HFFc6 (cell line): ENCODE data around the gene RSBN1L. TPM values are rescaled to one million over a fixed set of nuclear protein-coding genes. Genes with fewer than 3 reads are reported as not detected.
A peak's percentile ranks its signal among the peaks of the same experiment; 100 is the strongest.

Experiments
- DNase-seq: peaks from one replicate; pipeline ENCODE4 v3.0.0-alpha.2; 2018
- H3K27ac Mint-ChIP-seq: 2 replicates; pipeline ENCODE4 v1.8.0; 2020; ENCODE audit warnings: mild to moderate bottlenecking, mixed read lengths
- H3K27me3 Mint-ChIP-seq: 2 replicates; pipeline ENCODE4 v1.8.0; 2021; ENCODE audit warnings: mild to moderate bottlenecking, moderate library complexity, mixed read lengths; ENCODE audit not compliant: insufficient read depth
- H3K36me3 Mint-ChIP-seq: 2 replicates; pipeline ENCODE4 v1.8.0; 2021; ENCODE audit warnings: low read depth, mixed read lengths
- H3K4me1 Mint-ChIP-seq: 2 replicates; pipeline ENCODE4 v1.8.0; 2020; ENCODE audit warnings: low read depth, mixed read lengths
- H3K4me3 Mint-ChIP-seq: 2 replicates; pipeline ENCODE4 v1.8.0; 2020; ENCODE audit warnings: mild to moderate bottlenecking, moderate library complexity, mixed read lengths
- H3K9me3 Mint-ChIP-seq: 2 replicates; pipeline ENCODE4 v1.8.0; 2020; ENCODE audit warnings: mild to moderate bottlenecking, mixed read lengths
- total RNA-seq, 6 experiments: library from RNA; stranded (reverse); fragmentation: NEBNext Ultra II Directional; extraction: Animal tissue kit (Norgen Biotek cat#: 25700); gene quantifications; 2 replicates in 1 of 6; 3 replicates in 5 of 6; pipeline ENCODE4 v1.2.3, GENCODE V29; 2021
- TF ChIP-seq, protein P1 (sequence below): fragments of 200-600 bp; sonication (generic); IDR thresholded peaks from 2 replicates; pipeline ENCODE4 v1.5.0; 2021; ENCODE audit warnings: antibody characterized with exemption, mild to moderate bottlenecking

Gene RSBN1L
- total RNA-seq, 6 experiments from 2014 or later, result 11.2 to 14.0 (median 12.9) TPM

DNA sequence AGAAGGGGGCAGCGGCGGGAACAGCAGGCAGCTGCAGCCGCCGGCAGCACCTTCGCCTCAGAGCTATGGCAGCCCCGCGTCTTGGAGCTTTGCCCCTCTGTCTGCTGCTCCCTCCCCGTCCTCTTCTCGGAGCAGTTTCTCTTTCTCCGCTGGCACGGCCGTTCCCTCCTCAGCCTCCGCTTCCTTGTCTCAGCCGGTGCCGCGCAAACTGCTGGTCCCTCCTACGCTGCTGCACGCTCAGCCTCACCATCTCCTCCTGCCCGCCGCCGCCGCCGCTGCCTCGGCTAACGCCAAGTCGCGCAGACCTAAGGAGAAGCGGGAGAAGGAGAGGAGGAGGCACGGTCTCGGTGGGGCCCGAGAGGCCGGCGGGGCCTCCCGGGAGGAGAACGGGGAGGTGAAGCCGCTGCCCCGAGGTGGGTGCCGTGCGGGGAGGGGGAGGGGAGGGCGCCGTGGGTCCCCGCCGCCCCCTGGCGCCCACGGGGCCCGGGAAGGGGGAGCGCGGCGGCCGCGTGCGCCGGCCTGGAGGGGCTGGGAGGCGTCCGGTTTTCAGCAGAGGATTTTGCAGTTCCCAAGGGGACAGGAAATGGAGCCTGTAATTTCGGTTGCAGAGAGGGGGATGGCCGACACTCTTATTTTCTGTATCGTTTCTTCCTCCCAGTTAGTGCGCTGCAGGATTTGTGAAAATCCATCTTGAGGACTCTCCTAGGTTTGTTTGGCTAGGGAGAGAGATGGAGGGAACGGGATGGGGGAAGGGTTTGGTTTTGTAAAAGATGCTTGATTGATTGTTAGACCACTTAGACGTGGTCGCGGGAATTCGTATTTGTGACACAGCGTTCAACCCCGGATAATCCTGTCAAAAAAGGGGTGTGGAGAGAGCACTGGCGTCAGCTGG lies 630 bp downstream of the RSBN1L start:
- Mint-ChIP-seq H3K4me1 (peaks cover 45% of the 10 kb centered on the region), H3K27ac (peak overlapping the region; percentile 92), H3K4me3 (peak overlapping the region; percentile 98), H3K36me3 (peaks cover 22% of the 10 kb centered on the region), H3K9me3 (no peaks in the 10 kb centered on the region), H3K27me3 (no peaks in the 10 kb centered on the region; the same call in 1 of the 2 replicates)
- DNase-seq, result peak; percentile 38
- TF ChIP-seq, protein P1, sequence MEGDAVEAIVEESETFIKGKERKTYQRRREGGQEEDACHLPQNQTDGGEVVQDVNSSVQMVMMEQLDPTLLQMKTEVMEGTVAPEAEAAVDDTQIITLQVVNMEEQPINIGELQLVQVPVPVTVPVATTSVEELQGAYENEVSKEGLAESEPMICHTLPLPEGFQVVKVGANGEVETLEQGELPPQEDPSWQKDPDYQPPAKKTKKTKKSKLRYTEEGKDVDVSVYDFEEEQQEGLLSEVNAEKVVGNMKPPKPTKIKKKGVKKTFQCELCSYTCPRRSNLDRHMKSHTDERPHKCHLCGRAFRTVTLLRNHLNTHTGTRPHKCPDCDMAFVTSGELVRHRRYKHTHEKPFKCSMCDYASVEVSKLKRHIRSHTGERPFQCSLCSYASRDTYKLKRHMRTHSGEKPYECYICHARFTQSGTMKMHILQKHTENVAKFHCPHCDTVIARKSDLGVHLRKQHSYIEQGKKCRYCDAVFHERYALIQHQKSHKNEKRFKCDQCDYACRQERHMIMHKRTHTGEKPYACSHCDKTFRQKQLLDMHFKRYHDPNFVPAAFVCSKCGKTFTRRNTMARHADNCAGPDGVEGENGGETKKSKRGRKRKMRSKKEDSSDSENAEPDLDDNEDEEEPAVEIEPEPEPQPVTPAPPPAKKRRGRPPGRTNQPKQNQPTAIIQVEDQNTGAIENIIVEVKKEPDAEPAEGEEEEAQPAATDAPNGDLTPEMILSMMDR, result 0 out of 2 replicates have a peak, but pooled peaks have one; percentile 5

DNA sequence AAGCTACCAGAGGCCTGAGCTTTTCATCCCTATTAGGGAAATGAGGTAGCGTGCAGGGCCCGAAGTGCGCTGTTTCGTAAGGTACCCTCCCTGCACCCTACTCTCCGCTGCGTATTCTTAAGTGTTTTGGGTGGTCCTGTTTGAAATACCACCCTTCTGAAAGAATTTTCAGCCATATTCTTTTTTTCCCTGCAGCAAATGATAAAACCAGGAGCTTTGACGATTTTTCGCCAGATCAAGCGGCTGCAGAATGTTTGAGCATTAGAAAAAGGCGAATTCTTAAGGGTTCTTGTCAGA lies 1.2 kb downstream of the RSBN1L start:
- no peak for DNase-seq
- TF ChIP-seq, protein P1, result no peak
- Mint-ChIP-seq H3K27me3 (no peaks in the 10 kb centered on the region; the same call in 1 of the 2 replicates), H3K27ac (peak overlapping the region; percentile 92), H3K36me3 (peaks cover 21% of the 10 kb centered on the region), H3K4me3 (peak overlapping the region; percentile 98), H3K4me1 (peaks cover 46% of the 10 kb centered on the region), H3K9me3 (no peaks in the 10 kb centered on the region)

DNA sequence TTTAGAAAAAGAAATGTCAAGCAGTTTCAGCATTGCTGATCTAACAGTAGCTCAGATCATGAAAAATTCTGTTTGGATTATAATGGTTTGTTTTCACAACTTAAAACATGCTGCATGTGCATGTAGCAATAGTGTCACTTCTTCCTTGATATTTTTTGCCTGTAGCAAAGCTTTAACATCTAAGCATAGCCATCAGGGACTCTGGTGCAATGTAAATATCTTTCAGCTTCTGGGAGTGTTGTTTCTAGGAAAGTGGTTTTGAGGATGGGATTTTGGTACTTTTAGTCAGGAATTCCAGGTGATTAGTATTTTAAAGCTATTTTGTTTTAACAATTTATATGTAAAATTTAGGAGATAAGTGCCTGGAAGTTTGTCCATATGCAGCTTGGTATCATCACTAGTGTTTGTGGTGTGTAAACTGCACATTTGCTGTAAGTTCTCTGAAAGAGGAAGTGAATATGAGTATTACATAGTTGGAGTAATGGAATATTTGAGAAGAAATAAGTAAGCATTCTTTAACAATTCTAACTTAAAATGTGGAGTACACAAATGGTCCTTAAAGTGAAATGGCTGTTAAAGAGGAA lies 1.9 kb downstream of the RSBN1L start:
- TF ChIP-seq, protein P1, result no peak
- DNase-seq, result no peak
- peaks cover 20% of the 10 kb centered on the region for H3K36me3 Mint-ChIP-seq
- H3K4me3 Mint-ChIP-seq, result peak overlapping the region; percentile 98
- H3K27me3 Mint-ChIP-seq, result no peaks in the 10 kb centered on the region; the same call in 1 of the 2 replicates
- peaks cover 51% of the 10 kb centered on the region for H3K4me1 Mint-ChIP-seq
- H3K9me3 Mint-ChIP-seq, result no peaks in the 10 kb centered on the region
- H3K27ac Mint-ChIP-seq, result peak overlapping the region; percentile 92

DNA sequence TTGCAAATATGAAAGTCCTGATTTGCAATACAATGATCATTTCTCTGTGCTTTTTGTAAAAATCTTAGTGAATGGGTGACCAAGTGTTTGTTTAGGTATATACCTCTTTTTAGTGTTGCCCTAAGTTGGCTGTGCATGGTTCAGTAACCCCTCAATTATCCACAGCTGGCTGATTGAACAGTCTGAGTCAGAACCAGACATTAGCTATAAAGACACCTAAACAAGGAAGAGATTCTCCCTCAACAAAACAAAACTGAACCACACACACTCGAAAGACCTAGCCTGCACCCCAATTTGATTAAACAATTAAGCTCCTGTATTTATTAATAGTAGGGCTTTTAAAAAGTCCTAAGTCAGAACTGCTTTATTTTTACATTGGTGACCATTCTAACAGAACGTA lies 2.8 kb downstream of the RSBN1L start:
- Mint-ChIP-seq H3K9me3 (no peaks in the 10 kb centered on the region), H3K27me3 (no peaks in the 10 kb centered on the region; the same call in 1 of the 2 replicates), H3K27ac (peak overlapping the region; percentile 47), H3K36me3 (peaks cover 15% of the 10 kb centered on the region), H3K4me1 (peaks cover 47% of the 10 kb centered on the region), H3K4me3 (peak overlapping the region; percentile 98)
- no peak for DNase-seq
- TF ChIP-seq, protein P1, result no peak

DNA sequence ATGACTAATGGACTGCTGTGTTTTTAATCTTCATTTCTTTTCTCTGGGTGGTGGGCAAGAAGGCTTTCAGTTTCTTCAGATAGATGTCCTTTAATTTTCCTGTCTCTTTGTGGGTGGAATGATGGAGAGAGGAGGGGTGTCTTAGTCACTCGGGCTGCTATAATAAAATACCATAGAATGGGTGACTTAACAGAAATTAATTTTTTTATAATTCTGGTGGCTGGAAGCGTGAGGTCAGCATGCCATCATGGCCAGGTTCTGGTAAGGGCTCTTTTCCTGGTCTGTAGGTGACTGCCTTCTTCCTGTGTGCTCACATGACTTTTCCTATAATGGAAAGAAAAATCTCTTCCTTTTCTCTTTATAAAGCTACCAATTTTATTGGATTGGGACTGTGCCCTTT lies 6.3 kb downstream of the RSBN1L start:
- H3K27me3 Mint-ChIP-seq, result no peaks in the 10 kb centered on the region; the same call in 1 of the 2 replicates
- peak; percentile 6 for DNase-seq
- H3K27ac Mint-ChIP-seq, result peak overlapping the region; percentile 51

More for the DNA sequence above, 6.3 kb downstream of the RSBN1L start:
- Mint-ChIP-seq H3K36me3 (peaks cover 11% of the 10 kb centered on the region), H3K9me3 (no peaks in the 10 kb centered on the region), H3K4me1 (peaks cover 42% of the 10 kb centered on the region), H3K4me3 (peak overlapping the region; percentile 1; the same call in 1 of the 2 replicates)
- TF ChIP-seq, protein P1, result no peak
